Tibial nerve (tissue), 4 donors: ENCODE results near the gene MEP1B.

ENCODE experiments used
- EP300 ChIP-seq, 2 donors: sonication (generic); formaldehyde crosslinking; IDR thresholded peaks; one replicate each; pipeline ENCODE4 v1.6.1; 2017; ENCODE audit warnings: antibody characterized with exemption in 2 of 2, mild to moderate bottlenecking in 1 of 2
- POLR2A ChIP-seq, 2 donors: fragments of 450-650 bp; IDR thresholded peaks; one replicate each; pipeline ENCODE4 v1.6.1; 2017; ENCODE audit warnings: antibody characterized with exemption in 2 of 2, mild to moderate bottlenecking in 2 of 2, moderate library complexity in 2 of 2
- TF ChIP-seq, protein P1 (sequence below), 5 experiments: fragments of 200-600 bp in 3 of 5; fragments of 450-650 bp in 2 of 5; sonication (generic) in 3 of 5; IDR thresholded peaks; one replicate each; pipeline ENCODE4 v1.5.1; 2016 to 2019; ENCODE audit warnings: antibody characterized with exemption in 5 of 5, mild to moderate bottlenecking in 3 of 5, moderate library complexity in 2 of 5

DNA sequence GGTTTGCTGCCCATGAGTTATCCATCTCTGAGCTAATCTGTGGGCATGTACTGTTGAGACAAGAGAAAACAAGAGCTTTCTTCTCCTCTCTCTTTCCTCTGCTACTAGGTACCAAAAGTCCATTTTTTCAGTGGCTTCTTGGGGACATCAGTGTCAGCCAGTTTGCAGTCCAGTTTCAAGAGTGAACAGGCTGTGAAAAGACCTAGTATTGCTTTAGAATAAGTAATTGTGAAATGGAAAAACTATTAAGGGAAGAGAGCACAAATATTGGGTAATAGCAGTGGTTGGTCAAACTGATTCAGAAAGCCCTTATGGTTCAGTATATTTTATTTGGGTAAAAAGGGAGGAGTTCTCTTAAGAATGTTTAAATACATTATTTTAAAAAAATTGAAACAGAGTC is 33.0 kb upstream of the MEP1B start:
- TF ChIP-seq, protein P1, sequence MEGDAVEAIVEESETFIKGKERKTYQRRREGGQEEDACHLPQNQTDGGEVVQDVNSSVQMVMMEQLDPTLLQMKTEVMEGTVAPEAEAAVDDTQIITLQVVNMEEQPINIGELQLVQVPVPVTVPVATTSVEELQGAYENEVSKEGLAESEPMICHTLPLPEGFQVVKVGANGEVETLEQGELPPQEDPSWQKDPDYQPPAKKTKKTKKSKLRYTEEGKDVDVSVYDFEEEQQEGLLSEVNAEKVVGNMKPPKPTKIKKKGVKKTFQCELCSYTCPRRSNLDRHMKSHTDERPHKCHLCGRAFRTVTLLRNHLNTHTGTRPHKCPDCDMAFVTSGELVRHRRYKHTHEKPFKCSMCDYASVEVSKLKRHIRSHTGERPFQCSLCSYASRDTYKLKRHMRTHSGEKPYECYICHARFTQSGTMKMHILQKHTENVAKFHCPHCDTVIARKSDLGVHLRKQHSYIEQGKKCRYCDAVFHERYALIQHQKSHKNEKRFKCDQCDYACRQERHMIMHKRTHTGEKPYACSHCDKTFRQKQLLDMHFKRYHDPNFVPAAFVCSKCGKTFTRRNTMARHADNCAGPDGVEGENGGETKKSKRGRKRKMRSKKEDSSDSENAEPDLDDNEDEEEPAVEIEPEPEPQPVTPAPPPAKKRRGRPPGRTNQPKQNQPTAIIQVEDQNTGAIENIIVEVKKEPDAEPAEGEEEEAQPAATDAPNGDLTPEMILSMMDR (IDR thresholded peaks at IDR 0.05), result no peak
- TF ChIP-seq POLR2A (IDR thresholded peaks at IDR 0.05) (no peak), EP300 (IDR thresholded peaks at IDR 0.05) (no peak)
